IPS-11a (cell line): Measurements from ENCODE around the gene PIERCE2.
"Not testable (repeated sequence)": the region's sequence is repeated elsewhere in the genome, so short reads cannot be mapped to it uniquely, and the experiment has no call there.

Source experiments
- H3K4me3 ChIP-seq: one replicate; pipeline ENCODE4 v1.5.1; 2013; ENCODE audit warnings: low read depth, low read length, control low read depth

The PIERCE2 gene

GRCh38 chr15:55422089-55422488 is 13.8 kb downstream of the PIERCE2 start:
- no peak overlapping the region for H3K4me3 ChIP-seq

DNA sequence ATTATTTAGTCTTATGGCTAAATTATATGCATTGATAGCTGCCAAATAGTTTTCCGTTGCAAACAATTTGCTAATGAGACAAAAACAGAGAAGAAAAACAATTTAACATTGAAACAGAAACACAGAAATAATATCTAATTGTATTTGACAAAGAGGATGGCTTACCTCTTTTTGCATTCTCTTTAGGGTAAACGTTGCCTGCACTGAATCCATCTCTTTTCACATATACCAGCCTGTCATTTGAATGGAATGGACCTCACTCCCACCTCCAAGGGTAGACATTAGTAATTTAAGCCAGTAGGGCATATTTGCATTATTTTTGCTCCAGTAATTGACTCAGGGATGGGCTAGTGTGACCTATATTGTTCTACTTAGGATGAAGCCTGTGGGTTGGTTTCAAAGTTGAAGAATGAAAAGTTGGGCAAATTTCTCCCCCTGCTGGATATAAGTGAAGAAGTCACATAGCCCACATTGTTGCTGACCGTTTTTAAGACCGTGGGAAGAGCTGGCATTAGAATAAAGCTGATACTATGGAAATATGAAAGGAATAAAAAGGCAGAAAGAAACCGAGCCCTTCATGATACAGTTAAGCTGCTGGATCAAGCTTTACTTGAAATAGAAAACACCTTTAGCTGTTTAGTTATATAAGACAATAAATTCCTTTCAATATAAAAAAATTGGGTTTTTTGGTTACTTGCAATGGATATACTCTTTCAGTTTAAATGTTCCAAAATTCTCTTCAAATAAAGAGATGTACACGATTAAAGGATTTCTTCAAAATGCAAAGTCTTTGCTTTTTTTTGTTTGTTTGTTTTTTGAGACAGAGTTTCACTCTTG is 26.9 kb downstream of the PIERCE2 start:
- H3K4me3 ChIP-seq, result no peak overlapping the region

- not testable (repeated sequence) for H3K4me3 ChIP-seq
Observed at GRCh38 chr15:55443141-55443540, 34.8 kb downstream of the PIERCE2 start.

GRCh38 chr15:55445936-55446335 is 37.6 kb downstream of the PIERCE2 start:
- H3K4me3 ChIP-seq, result not testable (repeated sequence)

DNA sequence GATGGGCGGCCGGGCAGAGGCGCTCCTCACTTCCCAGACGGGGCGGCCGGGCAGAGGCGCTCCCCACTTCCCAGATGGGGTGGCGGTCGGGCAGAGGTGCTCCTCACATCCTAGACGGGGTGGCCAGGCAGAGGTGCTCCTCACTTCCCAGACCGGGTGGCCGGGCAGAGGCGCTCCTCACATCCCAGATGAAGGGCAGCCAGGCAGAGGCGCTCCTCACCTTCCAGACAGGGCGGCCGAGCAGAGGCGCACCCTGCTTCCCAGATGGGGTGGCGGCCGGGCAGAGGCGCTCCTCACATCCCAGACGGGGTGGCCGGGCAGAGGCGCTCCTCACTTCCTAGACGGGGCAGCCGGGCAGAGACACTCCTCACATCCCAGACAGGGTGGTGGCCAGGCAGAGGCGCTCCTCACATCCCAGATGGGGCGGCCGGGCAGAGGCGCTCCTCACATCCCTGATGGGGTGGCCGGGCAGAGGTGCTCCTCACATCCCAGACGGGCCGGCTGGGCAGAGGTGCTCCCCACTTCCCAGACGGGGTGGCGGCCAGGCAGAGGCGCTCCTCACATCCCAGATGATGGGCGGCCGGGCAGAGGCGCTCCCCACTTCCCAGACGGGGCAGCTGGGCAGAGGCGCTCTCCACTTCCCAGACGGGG is 38.2 kb downstream of the PIERCE2 start:
- not testable (repeated sequence) for H3K4me3 ChIP-seq

GRCh38 chr15:55447030-55447394 is 38.7 kb downstream of the PIERCE2 start:
- H3K4me3 ChIP-seq, result not testable (repeated sequence)

DNA sequence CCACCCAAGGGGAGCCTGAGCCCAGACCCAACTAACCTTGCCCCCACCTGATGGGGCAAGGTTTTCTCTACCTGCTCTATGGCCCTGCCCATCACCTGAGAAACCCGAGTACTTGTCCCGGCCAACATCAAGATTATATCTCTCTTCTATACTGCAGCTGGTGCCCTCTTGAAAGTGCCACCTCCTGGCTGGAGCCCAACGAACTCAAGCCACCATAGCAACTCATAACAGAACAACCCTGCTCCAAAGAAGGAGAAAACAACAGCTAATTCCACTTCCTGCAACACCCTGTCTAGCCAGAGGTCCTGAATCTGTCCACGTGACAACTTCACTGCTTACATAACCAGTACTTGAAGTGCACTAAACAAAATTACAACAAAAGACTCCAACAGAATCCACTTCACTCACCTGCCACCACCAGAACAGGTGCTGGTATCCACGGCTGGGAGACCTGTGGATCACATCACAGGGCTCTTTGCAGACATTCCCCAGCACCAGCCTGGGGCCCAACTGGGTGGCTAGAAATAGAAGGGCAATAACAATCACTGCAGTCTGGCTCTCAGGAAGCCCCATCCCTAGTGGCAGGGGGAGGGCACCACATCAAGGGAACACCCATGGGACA is 49.2 kb downstream of the PIERCE2 start:
- H3K4me3 ChIP-seq, result no peak overlapping the region

- H3K4me3 ChIP-seq, result no peak overlapping the region
Observed at GRCh38 chr15:55461447-55461846, 53.2 kb downstream of the PIERCE2 start.

DNA sequence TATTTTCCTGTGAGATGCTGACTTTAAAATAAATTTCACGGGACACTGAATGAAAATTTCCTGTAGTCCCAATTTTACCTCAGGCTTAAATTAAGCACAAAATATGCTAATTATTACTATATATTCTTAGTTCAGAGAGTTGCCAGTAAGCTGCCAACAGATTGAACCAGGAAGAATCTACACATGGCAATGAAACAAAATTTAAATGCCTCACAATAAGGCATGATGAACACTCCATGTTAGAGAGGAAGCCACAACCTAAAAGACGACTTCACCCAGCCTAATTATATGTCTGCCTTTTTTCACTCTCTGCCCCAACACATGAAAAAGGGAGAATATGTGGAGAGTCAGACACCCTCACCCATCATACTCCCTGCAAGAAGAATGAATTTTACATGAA is 60.0 kb downstream of the PIERCE2 start:
- H3K4me3 ChIP-seq, result no peak overlapping the region
